ENCODE results near the gene SLC19A1. TPM values are rescaled to one million over a fixed set of nuclear protein-coding genes. Genes with fewer than 3 reads are reported as not detected.

The SLC19A1 gene
- total RNA-seq, 4 donors from 2014 or later, result 6.5 to 18.3 (median 8.1) TPM

DNA sequence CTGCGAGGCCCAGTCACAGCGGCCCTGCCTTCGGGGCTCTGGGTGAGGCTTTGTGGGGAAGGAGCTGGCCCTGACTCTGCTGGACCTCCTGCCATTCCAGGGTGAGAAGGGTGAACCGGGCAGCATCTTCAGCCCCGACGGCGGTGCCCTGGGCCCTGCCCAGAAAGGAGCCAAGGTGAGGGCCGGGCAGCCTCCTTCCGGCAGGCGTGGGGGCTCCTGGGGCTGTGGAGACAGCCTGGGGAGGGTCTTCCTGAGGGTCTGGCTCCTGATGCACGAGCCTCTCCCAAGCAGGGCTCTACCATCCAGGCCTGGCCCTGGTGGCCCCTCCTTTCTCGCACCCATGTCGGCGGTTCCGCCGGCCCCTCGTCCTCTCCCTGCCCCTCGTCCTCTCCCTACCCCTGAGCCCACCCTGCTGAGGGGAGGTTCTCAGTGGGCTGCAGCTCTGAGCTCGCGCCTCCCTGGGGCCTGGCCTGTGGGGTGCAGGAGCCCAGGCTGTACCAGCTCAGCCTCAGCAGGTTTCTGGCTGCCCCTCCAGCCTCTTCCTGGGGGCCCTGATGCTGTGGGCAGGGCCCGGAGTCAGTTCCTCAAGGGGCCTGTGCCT, 48.7 kb downstream of the SLC19A1 start:
- TF ChIP-seq, protein P1, sequence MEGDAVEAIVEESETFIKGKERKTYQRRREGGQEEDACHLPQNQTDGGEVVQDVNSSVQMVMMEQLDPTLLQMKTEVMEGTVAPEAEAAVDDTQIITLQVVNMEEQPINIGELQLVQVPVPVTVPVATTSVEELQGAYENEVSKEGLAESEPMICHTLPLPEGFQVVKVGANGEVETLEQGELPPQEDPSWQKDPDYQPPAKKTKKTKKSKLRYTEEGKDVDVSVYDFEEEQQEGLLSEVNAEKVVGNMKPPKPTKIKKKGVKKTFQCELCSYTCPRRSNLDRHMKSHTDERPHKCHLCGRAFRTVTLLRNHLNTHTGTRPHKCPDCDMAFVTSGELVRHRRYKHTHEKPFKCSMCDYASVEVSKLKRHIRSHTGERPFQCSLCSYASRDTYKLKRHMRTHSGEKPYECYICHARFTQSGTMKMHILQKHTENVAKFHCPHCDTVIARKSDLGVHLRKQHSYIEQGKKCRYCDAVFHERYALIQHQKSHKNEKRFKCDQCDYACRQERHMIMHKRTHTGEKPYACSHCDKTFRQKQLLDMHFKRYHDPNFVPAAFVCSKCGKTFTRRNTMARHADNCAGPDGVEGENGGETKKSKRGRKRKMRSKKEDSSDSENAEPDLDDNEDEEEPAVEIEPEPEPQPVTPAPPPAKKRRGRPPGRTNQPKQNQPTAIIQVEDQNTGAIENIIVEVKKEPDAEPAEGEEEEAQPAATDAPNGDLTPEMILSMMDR (IDR thresholded peaks at IDR 0.05; ENCODE audit: low read depth), result no peak

DNA sequence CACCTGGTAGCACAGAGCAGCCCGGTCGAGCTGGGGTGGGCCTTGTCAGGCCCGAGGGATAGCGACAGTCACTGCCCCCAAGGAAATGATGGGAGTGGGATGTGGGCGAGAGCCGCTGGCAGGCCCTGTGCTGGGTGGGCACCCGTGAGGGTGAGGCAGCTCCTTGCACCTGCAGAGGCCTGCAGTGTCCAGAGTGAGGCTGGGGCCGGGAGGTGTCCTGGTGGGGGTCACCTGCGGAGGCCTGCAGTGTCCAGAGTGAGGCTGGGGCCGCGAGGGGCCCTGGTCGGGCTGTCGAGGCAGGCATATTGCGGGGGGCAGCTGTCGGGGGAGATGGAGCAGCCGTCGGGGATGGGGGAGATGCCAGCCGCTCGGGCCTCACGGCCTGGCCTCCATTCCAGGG, 49.5 kb downstream of the SLC19A1 start:
- TF ChIP-seq, protein P1 (IDR thresholded peaks at IDR 0.05; ENCODE audit: low read depth), result no peak

DNA sequence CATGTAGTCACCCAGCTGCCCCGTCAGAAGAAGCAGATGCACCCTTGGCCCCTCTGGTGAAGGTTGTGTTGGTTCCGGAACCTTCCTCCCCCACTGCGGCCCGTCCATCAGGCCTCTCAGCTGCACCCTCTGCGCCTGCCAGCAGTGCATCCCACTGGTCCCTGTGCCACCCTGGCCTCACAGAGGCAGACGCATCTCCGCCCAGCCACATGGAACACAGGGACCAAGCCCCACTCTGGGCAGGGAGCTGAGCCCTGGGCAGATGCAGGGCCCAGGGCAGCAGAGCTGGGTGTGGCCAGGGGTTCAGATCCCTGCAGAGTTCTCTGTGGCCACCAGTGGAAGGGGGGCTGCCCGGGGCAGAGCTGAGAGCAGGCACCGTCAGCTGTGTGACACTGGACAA, 50.6 kb downstream of the SLC19A1 start:
- TF ChIP-seq, protein P1 (IDR thresholded peaks at IDR 0.05; ENCODE audit: low read depth), result no peak

DNA sequence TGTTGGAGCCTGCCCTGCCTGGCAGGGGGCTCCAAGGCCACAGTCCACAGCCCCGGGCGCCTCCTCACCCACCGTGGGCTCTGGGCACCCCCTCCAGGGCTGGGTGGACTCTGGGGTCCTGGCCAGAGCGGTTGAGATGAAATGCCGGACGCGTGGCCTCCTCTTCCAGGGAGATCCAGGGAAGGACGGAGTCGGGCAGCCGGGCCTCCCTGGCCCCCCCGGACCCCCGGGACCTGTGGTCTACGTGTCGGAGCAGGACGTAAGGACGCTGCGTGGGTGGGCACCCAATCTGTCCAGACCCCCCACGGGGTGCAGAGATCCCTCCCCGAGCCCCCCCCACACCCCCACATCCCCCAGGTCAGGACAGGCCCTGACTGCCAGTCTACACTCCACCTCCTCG, 51.2 kb downstream of the SLC19A1 start:
- TF ChIP-seq, protein P1 (IDR thresholded peaks at IDR 0.05; ENCODE audit: low read depth), result no peak

DNA sequence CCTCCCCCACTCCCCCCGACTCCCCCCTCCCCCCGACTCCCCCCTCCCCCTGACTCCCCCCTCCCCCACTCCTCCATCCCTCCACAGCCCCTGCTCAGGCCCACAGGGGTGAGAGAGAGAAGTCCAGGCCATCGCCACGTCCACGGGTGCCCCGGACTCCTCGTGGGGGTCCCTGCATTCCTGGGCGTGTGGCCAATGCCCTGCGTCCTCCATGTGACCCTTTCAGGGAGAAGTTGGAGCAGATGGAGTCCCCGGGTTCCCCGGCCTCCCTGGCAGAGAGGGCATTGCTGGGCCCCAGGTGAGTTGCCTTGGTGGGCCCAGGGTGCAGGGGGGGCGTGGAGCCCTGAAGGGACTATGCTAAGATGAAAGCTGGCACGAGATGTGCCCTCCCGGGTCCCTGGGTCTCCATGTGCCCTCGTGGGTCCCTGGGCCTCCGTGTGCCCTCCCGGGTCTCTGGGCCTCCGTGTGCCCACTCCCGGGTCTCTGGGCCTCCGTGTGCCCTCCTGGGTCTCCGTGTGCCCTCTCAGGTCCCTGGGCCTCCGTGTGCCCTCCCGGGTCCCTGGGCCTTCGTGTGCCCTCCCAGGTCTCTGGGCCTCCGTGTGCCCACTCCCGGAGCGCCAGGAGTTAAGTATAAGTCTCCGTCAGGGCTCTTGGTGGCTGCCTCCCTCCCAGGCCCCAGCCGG, 52.0 kb downstream of the SLC19A1 start:
- TF ChIP-seq, protein P1 (IDR thresholded peaks at IDR 0.05; ENCODE audit: low read depth), result no peak

DNA sequence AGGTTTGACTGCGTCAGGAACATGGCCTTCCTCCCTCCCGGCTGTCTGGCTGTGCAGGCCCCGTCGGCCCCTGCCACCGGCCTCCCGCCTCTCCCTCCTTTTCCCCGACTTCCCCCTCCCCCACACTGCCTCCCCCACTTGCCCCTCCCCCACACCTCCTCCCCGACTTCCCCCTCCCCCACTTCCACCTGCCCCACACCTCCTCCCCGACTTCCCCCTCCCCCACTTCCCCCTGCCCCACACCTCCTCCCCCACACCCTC, 52.6 kb downstream of the SLC19A1 start:
- TF ChIP-seq, protein P1 (IDR thresholded peaks at IDR 0.05; ENCODE audit: low read depth), result no peak

DNA sequence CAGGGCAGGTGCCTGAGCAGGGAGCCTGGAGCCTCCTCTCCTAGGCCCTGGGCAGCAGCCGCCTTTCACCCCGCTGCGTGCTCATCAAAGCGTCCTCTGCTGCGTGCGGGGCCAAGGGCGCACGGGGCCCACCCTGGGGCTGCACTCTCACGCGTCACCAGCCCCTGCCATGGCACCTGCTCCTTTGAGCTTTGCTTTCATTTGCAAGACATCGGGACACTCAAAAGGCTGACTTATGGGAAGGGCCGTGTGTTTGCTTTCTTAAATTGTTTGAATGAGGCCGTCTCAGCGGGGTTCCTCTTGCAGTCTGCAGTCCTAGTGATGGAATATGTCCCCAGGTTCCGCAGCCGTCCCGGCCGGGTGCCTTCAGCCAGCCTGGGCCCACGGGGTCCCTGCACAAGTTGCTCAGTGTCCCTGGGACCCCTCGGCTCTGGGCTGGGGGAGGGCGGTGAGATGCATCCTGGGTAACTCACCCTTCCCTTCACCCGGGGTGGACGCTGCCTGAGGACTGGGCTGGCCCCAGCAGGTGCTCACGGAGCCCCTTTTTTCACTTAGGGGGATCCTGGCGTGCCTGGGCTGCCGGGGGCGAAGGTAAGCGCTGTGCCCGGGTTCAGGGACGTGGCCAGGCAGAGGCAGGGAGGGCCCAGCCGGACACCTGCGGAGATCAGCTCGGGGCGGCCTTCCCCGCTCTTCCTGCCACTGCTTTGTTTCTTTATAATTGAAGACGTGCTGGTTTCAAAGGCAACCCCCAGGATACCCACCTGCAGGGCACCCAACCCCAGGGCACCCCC, 53.1 kb downstream of the SLC19A1 start:
- TF ChIP-seq, protein P1 (IDR thresholded peaks at IDR 0.05; ENCODE audit: low read depth), result no peak

Measured in subcutaneous adipose tissue (tissue), 4 donors.